GM21381 (cell line): ENCODE results near the gene PTPRG.

Source experiments
- ATAC-seq: cut with Tn5 transposase; IDR thresholded peaks from one replicate; pipeline ENCODE4 v1.9.1; 2021; ENCODE audit warnings: mild to moderate bottlenecking, moderate library complexity; ENCODE audit not compliant: unreplicated experiment

PTPRG gene

GRCh38 chr3:62167566-62168262 lies 606.3 kb downstream of the PTPRG start:
- ATAC-seq: no peak

- no peak for ATAC-seq
Measured at GRCh38 chr3:62168356-62168755, 607.0 kb downstream of the PTPRG start.

GRCh38 chr3:62169906-62170660 lies 608.7 kb downstream of the PTPRG start:
- ATAC-seq: no peak

- no peak for ATAC-seq
Measured at GRCh38 chr3:62171789-62172188, 610.4 kb downstream of the PTPRG start.

GRCh38 chr3:62172199-62172598 lies 610.8 kb downstream of the PTPRG start:
- ATAC-seq: no peak

GRCh38 chr3:62173939-62174515 lies 612.7 kb downstream of the PTPRG start:
- ATAC-seq: no peak

GRCh38 chr3:62175161-62175560 lies 613.8 kb downstream of the PTPRG start:
- ATAC-seq: no peak

GRCh38 chr3:62178032-62178431 lies 616.7 kb downstream of the PTPRG start:
- ATAC-seq: no peak

- no peak for ATAC-seq
Measured at GRCh38 chr3:62178739-62179600, 617.6 kb downstream of the PTPRG start.

- no peak for ATAC-seq
Measured at GRCh38 chr3:62180514-62180913, 619.1 kb downstream of the PTPRG start.

- no peak for ATAC-seq
Measured at GRCh38 chr3:62183087-62183486, 621.7 kb downstream of the PTPRG start.

- ATAC-seq: no peak
Measured at GRCh38 chr3:62183969-62184368, 622.6 kb downstream of the PTPRG start.

GRCh38 chr3:62184559-62184958 lies 623.2 kb downstream of the PTPRG start:
- ATAC-seq: no peak

- no peak for ATAC-seq
Measured at GRCh38 chr3:62187022-62187431, 625.7 kb downstream of the PTPRG start.

- ATAC-seq: peak; percentile 84
Measured at GRCh38 chr3:62188681-62189375, 627.5 kb downstream of the PTPRG start.

GRCh38 chr3:62189376-62189698 lies 628.0 kb downstream of the PTPRG start:
- ATAC-seq: no peak

GRCh38 chr3:62192891-62193290 lies 631.5 kb downstream of the PTPRG start:
- ATAC-seq: no peak

GRCh38 chr3:62193586-62194345 lies 632.4 kb downstream of the PTPRG start:
- ATAC-seq: no peak

GRCh38 chr3:62197350-62198012 lies 636.1 kb downstream of the PTPRG start:
- ATAC-seq: no peak
